Activated T-helper 2 cell treated with anti-CD3 and anti-CD28 coated beads, Interferon-gamma antibody, Interleukin-2, Interleukin-4, amounts not matched to agents 10 μg/mL and 5 μg/mL and 100 μg/mL, durations not matched to agents 14 hours and 24 hours and 36 hours (primary cell): ENCODE measurements around the gene NAA80. TPM values are rescaled to one million over a fixed set of nuclear protein-coding genes. Genes with fewer than 3 reads are reported as not detected.
A peak's percentile ranks its signal among the peaks of the same experiment; 100 is the strongest.

ENCODE experiments used
- DNase-seq: peaks from one replicate; pipeline ENCODE4 v3.0.0; 2021; ENCODE audit warnings: low spot score
- H3K27ac Mint-ChIP-seq: one replicate; pipeline ENCODE4 v1.8.0; 2021; ENCODE audit warnings: mixed read lengths
- H3K27me3 Mint-ChIP-seq: one replicate; pipeline ENCODE4 v1.8.0; 2021; ENCODE audit warnings: low read depth, mixed read lengths
- H3K36me3 Mint-ChIP-seq: one replicate; pipeline ENCODE4 v1.8.0; 2021; ENCODE audit warnings: low read depth, mixed read lengths
- H3K4me1 Mint-ChIP-seq: one replicate; pipeline ENCODE4 v1.8.0; 2021; ENCODE audit warnings: low read depth, mixed read lengths
- H3K4me3 Mint-ChIP-seq: one replicate; pipeline ENCODE4 v1.8.0; 2021; ENCODE audit warnings: low read depth, mild to moderate bottlenecking, moderate library complexity, mixed read lengths
- H3K9me3 Mint-ChIP-seq: one replicate; pipeline ENCODE4 v1.8.0; 2021; ENCODE audit warnings: mixed read lengths
- intact Hi-C: fragments of 100-400 bp; cut with micrococcal nuclease; formaldehyde crosslinking; loops from one replicate; pipeline ENCODE4 v1.15.1; 2023
- total RNA-seq: library from RNA; stranded (reverse); gene quantifications from 2 replicates; pipeline ENCODE4 v1.2.3, GENCODE V29; 2022

Gene NAA80, protein sequence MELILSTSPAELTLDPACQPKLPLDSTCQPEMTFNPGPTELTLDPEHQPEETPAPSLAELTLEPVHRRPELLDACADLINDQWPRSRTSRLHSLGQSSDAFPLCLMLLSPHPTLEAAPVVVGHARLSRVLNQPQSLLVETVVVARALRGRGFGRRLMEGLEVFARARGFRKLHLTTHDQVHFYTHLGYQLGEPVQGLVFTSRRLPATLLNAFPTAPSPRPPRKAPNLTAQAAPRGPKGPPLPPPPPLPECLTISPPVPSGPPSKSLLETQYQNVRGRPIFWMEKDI
- 24.9 and 25.0 TPM in 2 replicates for total RNA-seq

DNA sequence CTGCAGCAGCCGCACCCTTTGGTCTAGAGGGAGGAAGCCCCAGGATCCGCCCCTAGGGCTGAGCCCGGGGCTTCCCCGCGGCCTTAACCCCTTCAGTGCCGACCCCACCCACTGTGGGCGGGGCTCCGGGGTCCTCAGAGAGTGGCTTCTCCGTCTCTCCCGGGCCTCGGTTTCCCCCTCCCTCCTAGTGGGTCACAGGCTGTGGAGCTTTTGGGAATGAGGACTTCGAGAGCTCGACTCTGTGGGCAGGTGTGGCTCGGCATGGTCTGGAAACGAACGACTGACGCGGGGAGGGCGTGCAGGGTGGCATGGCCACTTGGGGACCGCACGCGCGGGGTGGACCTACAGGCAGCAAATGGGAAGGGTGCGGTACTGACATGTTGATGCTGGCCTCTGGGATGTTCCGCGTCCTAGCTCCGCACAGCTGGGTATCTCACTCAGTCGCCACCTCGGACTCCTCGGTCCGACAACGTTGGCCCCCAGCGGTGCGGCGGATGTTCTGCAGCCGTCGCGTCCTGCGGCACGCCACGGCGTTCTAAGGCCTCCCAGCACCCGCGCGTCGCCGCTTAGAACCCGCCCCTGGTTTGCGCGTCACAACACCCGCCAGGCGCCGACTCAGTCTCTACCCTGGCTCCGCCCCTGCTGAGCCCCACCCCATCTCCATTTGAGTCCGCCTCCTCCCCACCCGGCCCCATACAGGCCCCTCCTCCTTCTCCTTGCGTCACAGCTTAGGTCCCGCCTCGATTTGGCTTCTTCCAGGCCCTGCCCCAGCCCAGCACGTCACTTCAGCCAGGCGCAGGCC is at the start of gene NAA80, which contains the start of gene HYAL3:
Gene NAA80, minus strand, starts transcription at position 570 of the 802 bp plus-strand sequence. CDS start 1,942 bp downstream, outside the sequence.
Gene HYAL3, minus strand, starts transcription at position 570 of the 802 bp plus-strand sequence. CDS start 3,803 bp downstream, outside the sequence.
- Mint-ChIP-seq H3K36me3 (peaks cover 3% of the 10 kb centered on the region), H3K9me3 (no peaks in the 10 kb centered on the region), H3K27me3 (no peaks in the 10 kb centered on the region), H3K27ac (peak within 1 kb of the TSS; percentile 93), H3K4me1 (peaks cover 17% of the 10 kb centered on the region), H3K4me3 (peak within 1 kb of the TSS; percentile 98)
- intact Hi-C loops: loop anchor here (1.0 to 10.0 kb wide), 7 partner anchors 22 to 364 kb away; partner anchors contain the start of genes CYB561D2, GNAI2, NPRL2 and TUSC2
- DNase-seq: peak; percentile 99

DNA sequence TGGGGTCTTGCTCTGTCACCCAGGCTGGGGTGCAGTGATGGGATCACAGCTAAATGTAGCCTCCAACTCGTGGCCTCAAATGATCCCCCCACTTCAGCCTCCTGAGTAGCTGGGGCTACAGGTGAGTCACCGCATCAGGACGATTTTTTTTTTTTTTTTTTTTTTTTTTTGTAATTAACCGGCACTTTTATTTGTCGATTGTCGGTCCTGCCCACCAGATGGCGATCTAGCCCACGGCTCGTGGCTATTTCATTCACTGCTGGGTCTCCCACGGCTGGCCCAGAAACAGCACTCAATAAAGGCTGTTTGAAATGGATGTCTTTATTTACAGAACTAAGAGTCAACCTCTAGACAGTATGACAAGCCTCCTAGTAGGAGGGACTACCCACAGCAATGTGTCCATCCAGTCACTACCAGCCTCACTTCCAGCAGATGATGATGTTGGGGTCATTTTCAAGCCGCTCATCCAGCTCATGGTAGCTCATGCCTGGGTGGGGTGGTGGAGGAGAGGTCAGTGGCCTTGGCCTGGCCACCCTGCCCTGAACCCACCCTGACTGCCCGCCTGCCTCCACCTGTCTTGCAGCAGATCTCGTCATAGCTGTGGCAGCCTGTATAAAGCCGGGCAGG is 48.1 kb upstream of the NAA80 start:
- Mint-ChIP-seq H3K36me3 (peaks cover 36% of the 10 kb centered on the region), H3K9me3 (no peaks in the 10 kb centered on the region), H3K27ac (no peak overlapping the region), H3K4me1 (peaks cover 35% of the 10 kb centered on the region), H3K4me3 (no peak overlapping the region), H3K27me3 (no peaks in the 10 kb centered on the region)
- intact Hi-C loops: loop anchor here (2.0 kb wide), 1 partner anchor 194 kb away; no protein-coding TSS in a partner anchor
- peak; percentile 76 for DNase-seq

DNA sequence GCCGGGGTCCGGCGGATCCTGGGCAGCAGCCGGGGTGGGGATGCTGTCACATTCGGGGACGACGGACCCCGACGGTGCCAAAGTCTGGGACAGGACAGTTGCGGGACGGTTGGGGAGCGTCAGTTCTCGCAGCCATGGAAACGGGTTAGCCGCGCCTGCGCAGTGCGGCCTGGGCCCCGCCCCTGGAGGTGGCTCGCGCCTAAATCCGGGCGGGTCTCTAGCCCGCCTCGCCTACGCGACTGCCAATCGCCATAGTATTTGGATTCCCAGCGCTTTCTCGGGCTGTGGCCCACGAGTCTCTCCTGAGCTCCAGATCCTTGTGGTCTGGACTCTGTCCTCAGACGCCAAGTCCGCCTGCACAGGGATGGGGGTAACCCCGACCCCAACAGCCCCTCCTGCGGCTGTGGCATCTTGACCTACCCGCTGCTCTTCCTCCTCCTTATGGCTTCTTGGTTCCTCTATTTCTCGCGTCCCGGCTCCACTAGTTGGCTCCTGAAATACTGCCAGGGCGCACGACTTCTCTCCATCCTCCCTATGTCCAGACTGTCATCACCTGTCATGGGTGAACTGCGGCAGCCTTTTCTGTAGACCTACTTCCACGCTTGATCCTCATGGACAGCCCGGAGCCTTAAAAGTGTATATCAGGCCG is 46.5 kb upstream of the NAA80 start, which contains the start of gene ZMYND10:
Gene ZMYND10, minus strand, starts transcription at position 147 of the 649 bp plus-strand sequence. CDS start 153 bp downstream, outside the sequence.
- H3K9me3 Mint-ChIP-seq: no peaks in the 10 kb centered on the region
- H3K4me1 Mint-ChIP-seq: peaks cover 30% of the 10 kb centered on the region
- H3K27ac Mint-ChIP-seq: peak within 1 kb of the TSS; percentile 60
- H3K27me3 Mint-ChIP-seq: no peaks in the 10 kb centered on the region
- peaks cover 29% of the 10 kb centered on the region for H3K36me3 Mint-ChIP-seq
- peak; percentile 79 for DNase-seq
- intact Hi-C loops: loop anchor here (2.0 kb wide), 1 partner anchor 195 kb away; no protein-coding TSS in a partner anchor
- H3K4me3 Mint-ChIP-seq: peak within 1 kb of the TSS; percentile 76

DNA sequence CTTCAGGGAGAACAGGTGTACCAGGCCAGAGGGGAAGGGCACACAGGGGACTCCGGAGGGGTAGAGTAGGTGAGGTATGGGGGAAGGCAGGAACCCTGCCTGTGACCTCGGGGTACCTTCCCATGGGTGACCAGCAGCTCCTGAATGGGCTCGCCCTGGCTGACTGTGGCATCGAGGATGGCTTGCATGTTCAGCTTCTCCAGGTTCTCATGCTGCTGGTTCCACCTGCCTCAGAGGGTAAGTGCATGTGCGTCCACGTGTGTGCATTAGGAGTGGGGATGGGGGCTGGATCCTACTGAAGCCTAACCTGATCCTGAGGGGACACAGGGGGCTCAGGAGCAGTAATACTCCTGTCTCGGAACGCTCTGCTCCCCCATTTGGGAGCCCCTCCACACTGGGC is 45.8 kb upstream of the NAA80 start:
- no peak for DNase-seq
- H3K9me3 Mint-ChIP-seq: no peaks in the 10 kb centered on the region
- H3K4me3 Mint-ChIP-seq: no peak overlapping the region
- intact Hi-C loops: no loop called here
- peaks cover 27% of the 10 kb centered on the region for H3K4me1 Mint-ChIP-seq
- H3K27ac Mint-ChIP-seq: no peak overlapping the region
- H3K36me3 Mint-ChIP-seq: peaks cover 26% of the 10 kb centered on the region
- H3K27me3 Mint-ChIP-seq: no peaks in the 10 kb centered on the region

DNA sequence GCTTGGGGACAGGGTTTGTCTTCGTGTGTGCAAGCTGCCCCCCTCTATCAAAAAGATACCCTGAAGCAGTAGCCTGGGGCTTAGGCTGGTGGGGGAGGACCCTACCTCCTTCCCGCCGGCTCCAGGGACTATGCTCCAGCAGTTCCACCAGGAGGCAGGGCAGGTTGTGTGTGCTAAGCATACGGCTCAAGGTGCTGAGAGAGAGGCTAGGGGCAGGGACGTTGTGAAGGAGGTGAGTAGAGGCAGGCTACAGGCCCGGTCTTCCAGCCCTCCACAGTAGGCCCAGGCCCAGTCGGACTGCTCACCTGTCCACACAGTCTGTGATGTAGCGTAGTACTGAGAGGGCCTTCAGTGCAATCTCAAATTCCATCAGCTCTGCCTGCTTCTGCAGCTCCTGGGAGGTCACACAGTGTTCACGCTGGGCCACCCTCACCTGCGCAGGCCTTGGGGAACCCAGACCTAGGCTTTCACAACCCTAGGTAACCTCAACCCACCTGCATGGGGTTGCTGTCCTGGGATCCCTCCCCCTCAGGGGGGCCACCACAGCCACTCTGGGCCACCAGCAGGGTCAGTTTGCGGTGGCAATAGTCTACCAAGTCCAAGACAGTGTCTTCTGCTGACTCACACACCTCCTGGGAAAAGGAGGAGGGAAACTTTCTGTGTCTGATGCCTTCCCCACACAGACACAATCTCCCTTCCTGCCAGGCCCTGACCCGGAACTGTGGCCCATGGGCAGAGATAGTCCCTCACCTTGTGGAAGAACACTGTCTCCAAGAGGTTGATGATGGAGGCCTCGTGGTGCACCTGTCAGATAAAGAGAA is 43.8 kb upstream of the NAA80 start:
- no peak overlapping the region for H3K4me3 Mint-ChIP-seq
- DNase-seq: no peak
- no peaks in the 10 kb centered on the region for H3K9me3 Mint-ChIP-seq
- peaks cover 29% of the 10 kb centered on the region for H3K4me1 Mint-ChIP-seq
- H3K36me3 Mint-ChIP-seq: peaks cover 29% of the 10 kb centered on the region
- H3K27me3 Mint-ChIP-seq: no peaks in the 10 kb centered on the region
- intact Hi-C loops: no loop called here
- H3K27ac Mint-ChIP-seq: no peak overlapping the region

DNA sequence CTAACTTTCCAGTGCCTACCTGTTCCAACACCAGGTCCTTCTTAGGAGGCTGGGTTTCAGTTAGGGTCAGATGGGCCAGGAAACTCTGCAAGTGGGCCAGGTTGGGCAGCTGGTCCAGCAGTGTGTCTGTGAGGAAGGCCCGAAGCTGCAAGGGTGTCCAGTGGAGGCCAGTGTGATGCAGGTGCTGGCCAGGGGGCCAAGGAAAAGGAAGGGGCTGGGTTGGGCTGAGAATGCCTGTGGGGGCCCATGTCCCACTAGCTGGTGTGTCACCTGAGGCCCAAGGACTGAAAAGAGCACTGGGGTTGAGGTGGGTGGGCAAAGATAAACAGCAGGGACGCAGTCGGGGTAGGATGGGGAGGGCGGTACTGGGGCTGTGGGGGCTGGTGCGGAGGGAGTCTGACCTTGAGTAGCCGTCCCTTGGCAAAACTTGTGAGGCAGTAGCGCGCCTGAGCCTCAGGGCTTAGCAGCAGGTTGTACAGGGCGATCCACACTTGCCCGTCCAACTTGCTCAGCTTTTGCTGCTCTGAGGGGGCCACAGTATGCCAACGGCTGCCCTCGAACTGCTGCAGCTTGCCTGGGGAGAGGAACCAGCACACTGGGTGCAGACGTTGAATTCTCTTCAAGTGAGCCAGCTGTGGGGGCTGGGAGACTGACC is 42.9 kb upstream of the NAA80 start:
- Mint-ChIP-seq H3K4me3 (peak overlapping the region; percentile 95), H3K4me1 (peaks cover 25% of the 10 kb centered on the region)

DNA sequence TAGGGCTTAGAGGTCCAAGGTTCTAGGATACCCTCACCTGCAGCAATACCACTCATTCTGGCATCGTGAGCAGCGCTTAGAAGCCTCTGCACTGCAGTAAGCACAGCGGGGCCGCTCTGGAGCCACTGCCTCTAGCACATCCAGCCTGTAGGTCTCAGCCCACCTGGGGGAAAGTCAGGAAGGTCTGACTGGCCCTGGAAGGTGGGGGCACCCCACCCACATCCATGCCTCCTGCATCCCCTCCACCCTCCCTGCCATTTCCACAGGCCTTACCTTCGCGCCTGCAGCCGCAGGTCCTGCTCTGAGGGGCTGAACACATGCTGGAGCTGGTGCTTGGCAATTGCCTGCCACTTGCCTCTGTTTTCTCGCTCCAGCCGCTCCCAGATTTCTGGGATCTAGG is 42.3 kb upstream of the NAA80 start:
- no peaks in the 10 kb centered on the region for H3K9me3 Mint-ChIP-seq
- no peak for DNase-seq
- no peaks in the 10 kb centered on the region for H3K27me3 Mint-ChIP-seq
- intact Hi-C loops: loop anchor here (2.0 kb wide), 1 partner anchor 17 kb away; the partner anchor contains the start of gene TMEM115
- peak overlapping the region; percentile 95 for H3K4me3 Mint-ChIP-seq
- peaks cover 25% of the 10 kb centered on the region for H3K4me1 Mint-ChIP-seq
- H3K36me3 Mint-ChIP-seq: peaks cover 32% of the 10 kb centered on the region
- peak overlapping the region; percentile 96 for H3K27ac Mint-ChIP-seq

More for the DNA sequence above, 42.9 kb upstream of the NAA80 start:
- DNase-seq: no peak
- intact Hi-C loops: loop anchor here (2.0 kb wide), 1 partner anchor 17 kb away; the partner anchor contains the start of gene TMEM115
- peak overlapping the region; percentile 96 for H3K27ac Mint-ChIP-seq
- H3K36me3 Mint-ChIP-seq: peaks cover 28% of the 10 kb centered on the region
- no peaks in the 10 kb centered on the region for H3K27me3 Mint-ChIP-seq
- no peaks in the 10 kb centered on the region for H3K9me3 Mint-ChIP-seq

DNA sequence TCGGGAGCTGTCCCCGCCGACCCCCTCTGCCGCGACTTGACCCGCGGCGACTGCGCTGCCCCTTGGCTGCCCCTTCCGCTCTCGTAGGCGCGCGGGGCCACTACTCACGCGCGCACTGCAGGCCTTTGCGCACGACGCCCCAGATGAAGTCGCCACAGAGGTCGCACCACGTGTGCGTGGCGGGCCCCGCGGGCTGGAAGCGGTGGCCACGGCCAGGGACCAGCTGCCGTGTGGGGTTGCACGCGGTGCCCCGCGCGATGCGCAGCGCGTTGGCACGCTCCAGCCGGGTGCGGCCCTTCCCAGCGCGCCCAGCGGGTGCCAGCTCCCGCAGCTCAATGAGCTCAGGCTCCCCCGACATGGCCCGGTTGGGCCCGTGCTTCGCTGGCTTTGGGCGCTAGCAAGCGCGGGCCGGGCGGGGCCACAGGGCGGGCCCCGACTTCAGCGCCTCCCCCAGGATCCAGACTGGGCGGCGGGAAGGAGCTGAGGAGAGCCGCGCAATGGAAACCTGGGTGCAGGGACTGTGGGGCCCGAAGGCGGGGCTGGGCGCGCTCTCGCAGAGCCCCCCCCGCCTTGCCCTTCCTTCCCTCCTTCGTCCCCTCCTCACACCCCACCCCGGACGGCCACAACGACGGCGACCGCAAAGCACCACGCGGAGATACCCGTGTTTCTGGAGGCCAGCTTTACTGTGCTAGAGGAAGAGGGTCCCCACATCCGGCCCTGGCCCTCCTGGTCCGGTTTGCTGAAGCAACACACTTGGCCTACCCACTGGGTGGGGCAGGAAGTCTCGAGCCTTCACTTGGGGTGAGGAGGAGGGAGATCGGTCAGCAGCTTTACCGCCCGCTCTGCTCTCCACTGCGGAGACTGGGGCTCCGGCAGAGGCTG is 41.5 kb upstream of the NAA80 start, which contains the start of gene RASSF1:
Gene RASSF1, minus strand, starts transcription at position 389 of the 882 bp plus-strand sequence. Its CDS starts 31 bp downstream, at position 358.
- peak; percentile 82 for DNase-seq
- H3K36me3 Mint-ChIP-seq: peaks cover 41% of the 10 kb centered on the region
- H3K27ac Mint-ChIP-seq: peak within 1 kb of the TSS; percentile 96
- peaks cover 30% of the 10 kb centered on the region for H3K4me1 Mint-ChIP-seq
- H3K4me3 Mint-ChIP-seq: peak within 1 kb of the TSS; percentile 95
- intact Hi-C loops: loop anchor here (2.0 kb wide), 1 partner anchor 18 kb away; the partner anchor contains the start of gene TMEM115
- no peaks in the 10 kb centered on the region for H3K9me3 Mint-ChIP-seq
- H3K27me3 Mint-ChIP-seq: no peaks in the 10 kb centered on the region

DNA sequence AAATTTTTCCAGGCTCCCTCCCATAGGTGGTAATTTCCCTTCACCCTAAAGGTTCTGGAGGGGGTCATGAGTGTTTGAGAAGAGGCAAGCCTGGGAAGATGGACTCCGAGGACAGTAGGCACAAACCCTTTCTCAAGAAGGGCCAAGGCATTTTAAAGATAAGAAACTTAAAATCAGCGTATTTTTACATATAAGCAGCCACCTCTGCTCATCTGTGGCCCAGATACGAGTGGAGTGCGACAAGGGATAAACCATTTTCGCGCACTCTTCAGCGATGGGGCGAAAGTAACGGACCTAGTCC is 40.9 kb upstream of the NAA80 start:
- Mint-ChIP-seq H3K9me3 (no peaks in the 10 kb centered on the region), H3K27me3 (no peaks in the 10 kb centered on the region), H3K27ac (peak overlapping the region; percentile 93), H3K36me3 (peaks cover 47% of the 10 kb centered on the region), H3K4me3 (peak overlapping the region; percentile 95), H3K4me1 (peaks cover 34% of the 10 kb centered on the region)
- no peak for DNase-seq
- intact Hi-C loops: loop anchor here (2.0 kb wide), 1 partner anchor 19 kb away; the partner anchor contains the start of gene TMEM115

DNA sequence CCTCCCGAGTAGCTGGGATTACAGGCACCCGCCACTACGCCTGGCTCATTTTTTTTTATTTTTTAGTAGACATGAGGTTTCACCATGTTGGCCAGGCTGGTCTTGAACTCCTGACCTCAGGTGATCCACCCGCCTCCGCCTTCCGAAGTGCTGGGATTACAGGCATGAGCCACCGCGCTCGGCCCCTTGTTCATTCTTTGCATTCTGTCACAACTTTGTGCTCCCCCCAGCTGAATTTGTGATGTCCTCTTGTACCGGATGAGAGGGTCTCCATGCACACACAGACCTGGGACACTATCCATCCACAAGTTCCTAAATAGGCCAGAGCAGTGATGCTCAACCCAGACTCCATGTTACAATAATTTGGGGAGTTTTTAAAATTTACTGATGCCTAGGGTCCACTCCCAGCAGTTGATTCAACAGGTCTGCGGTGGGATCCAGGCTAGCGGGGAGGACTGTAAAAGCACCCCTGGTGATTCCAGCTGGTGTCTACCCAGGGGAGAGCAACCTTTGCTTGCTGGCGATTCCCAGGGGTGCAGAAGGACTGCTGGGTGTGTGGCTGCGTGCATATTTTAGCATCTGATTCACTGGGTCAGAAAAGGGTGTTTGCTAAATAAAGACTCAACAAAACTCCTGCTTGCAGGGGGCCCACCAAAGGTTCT is 40.4 kb upstream of the NAA80 start:
- peaks cover 32% of the 10 kb centered on the region for H3K4me1 Mint-ChIP-seq

More for the DNA sequence above, 40.4 kb upstream of the NAA80 start:
- no peak for DNase-seq
- intact Hi-C loops: loop anchor here (2.0 to 5.0 kb wide), 3 partner anchors 19 to 263 kb away; partner anchors contain the start of genes GNAI2 and TMEM115
- Mint-ChIP-seq H3K9me3 (no peaks in the 10 kb centered on the region), H3K4me3 (peak overlapping the region; percentile 95), H3K36me3 (peaks cover 50% of the 10 kb centered on the region), H3K27ac (peak overlapping the region; percentile 93), H3K27me3 (no peaks in the 10 kb centered on the region)
